ENCODE data around the gene UBA1.
A peak's percentile ranks its signal among the peaks of the same experiment; 100 is the strongest.

Gene UBA1

GRCh38 chrX:47190445-47191269, 3.0 kb upstream of the UBA1 start:
- DNase-seq: peak; percentile 76

- DNase-seq: peak; percentile 42
Observed at GRCh38 chrX:47191331-47191730, 2.3 kb upstream of the UBA1 start.

- DNase-seq: peak; percentile 42
Observed at GRCh38 chrX:47191806-47192401, 1.7 kb upstream of the UBA1 start.

- DNase-seq: no peak
Observed at GRCh38 chrX:47194194-47194787, 662 bp downstream of the UBA1 start.

GRCh38 chrX:47196098-47196497, 2.5 kb downstream of the UBA1 start:
- DNase-seq: no peak

- DNase-seq: no peak
Observed at GRCh38 chrX:47197526-47197925, 3.9 kb downstream of the UBA1 start.

GRCh38 chrX:47198026-47198686, 4.5 kb downstream of the UBA1 start:
- DNase-seq: no peak

GRCh38 chrX:47198687-47199080, 5.1 kb downstream of the UBA1 start:
- no peak for DNase-seq

- DNase-seq: no peak
Observed at GRCh38 chrX:47199286-47199685, 5.7 kb downstream of the UBA1 start.

- DNase-seq: no peak
Observed at GRCh38 chrX:47200385-47201150, 6.9 kb downstream of the UBA1 start.

- DNase-seq: no peak
Observed at GRCh38 chrX:47201345-47201944, 7.8 kb downstream of the UBA1 start.

GRCh38 chrX:47202316-47202715, 8.7 kb downstream of the UBA1 start:
- DNase-seq: no peak

GRCh38 chrX:47202877-47203276, 9.2 kb downstream of the UBA1 start:
- no peak for DNase-seq

GRCh38 chrX:47204970-47205369, 11.3 kb downstream of the UBA1 start:
- no peak for DNase-seq

- no peak for DNase-seq
Observed at GRCh38 chrX:47206316-47206715, 12.7 kb downstream of the UBA1 start.

- DNase-seq: no peak
Observed at GRCh38 chrX:47208108-47208507, 14.5 kb downstream of the UBA1 start.

GRCh38 chrX:47209508-47210238, 16.0 kb downstream of the UBA1 start:
- no peak for DNase-seq

- DNase-seq: no peak
Observed at GRCh38 chrX:47210661-47211425, 17.2 kb downstream of the UBA1 start.

GRCh38 chrX:47212381-47213293, 19.0 kb downstream of the UBA1 start:
- DNase-seq: no peak

All from SHP77 treated with DMSO at 0.1 percent for 48 hours (cell line).